Measurements from ENCODE around the gene PCDHGB1. TPM values are rescaled to one million over a fixed set of nuclear protein-coding genes. Genes with fewer than 3 reads are reported as not detected.
A peak's percentile ranks its signal among the peaks of the same experiment; 100 is the strongest.

Gene PCDHGB1
- total RNA-seq, 1 experiment from 2014 or later = 2.0 TPM

DNA sequence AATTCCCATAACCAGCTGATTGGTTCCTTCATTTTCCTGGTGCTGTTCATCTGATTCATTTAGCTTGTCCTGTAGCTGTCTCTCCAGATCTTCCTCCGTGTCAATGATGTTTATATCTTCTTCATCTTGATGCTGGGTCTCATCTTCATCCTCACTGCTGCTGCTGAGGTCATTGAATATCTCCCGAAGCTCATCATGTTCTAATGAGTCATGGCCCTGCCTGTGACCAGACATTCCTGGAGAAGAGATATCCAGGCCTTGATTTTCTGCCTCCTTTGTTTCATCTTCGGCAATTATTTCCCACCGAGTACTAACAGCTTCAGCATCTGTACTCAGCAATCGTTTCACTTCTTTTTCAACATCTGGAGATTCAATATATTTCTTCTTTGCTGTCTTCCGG lies 30.7 kb upstream of the PCDHGB1 start:
- no peak for ATAC-seq
- H3K4me3 ChIP-seq (ENCODE audit: low read depth in 2 of 2, low read length in 2 of 2) = peak overlapping the region; percentile 82 to 91; a peak in 3 of 4 replicates
- in situ Hi-C loops (cut with HindIII; ENCODE audit: low pct_unique_long_range_greater_than_20kb, low sequenced_read_pairs) = no loop called here
- CTCF ChIA-PET = interaction anchor here (1.4 kb wide), 1 partner anchor 11 kb away, joined by 7 read pairs; the partner anchor contains the start of gene PCDHGA1
- H3K9me3 ChIP-seq (ENCODE audit: control insufficient read depth, insufficient read depth, low read depth, low read length) = peaks cover 55% of the 10 kb centered on the region
- no peaks in the 10 kb centered on the region for H3K27me3 ChIP-seq (ENCODE audit: control insufficient read depth, insufficient read depth, low read length)
- no peaks in the 10 kb centered on the region for H3K4me1 ChIP-seq (ENCODE audit: control insufficient read depth, insufficient read depth, low read length)
- BruUV-seq (replicated peaks) = TSS peak; percentile 85
- intact Hi-C loops (cut with micrococcal nuclease; ENCODE audit: unreplicated experiment) = loop anchor here (10.0 kb wide), 1 partner anchor 54 kb away; no protein-coding TSS in a partner anchor
- no peak for DNase-seq (ENCODE audit: low read depth, low spot score)
- TF ChIP-seq TCF7L2 (IDR thresholded peaks at IDR 0.05; ENCODE audit: low read depth, low read length) (no peak), SIN3A (IDR thresholded peaks at IDR 0.05; ENCODE audit: borderline replicate concordance, insufficient read depth, low read depth, low read length) (no peak), REST (IDR thresholded peaks at IDR 0.05; ENCODE audit: insufficient read depth in 1 of 2, low read depth in 2 of 2, low read length in 1 of 2) (no peak), POLR2AphosphoS5 (IDR thresholded peaks at IDR 0.05; ENCODE audit: low read depth, low read length) (no peak), CTCF (IDR thresholded peaks at IDR 0.05) (no peak)
- POLR2A ChIA-PET = no interaction called here
- H3K36me3 ChIP-seq (ENCODE audit: control insufficient read depth, insufficient read depth, low read length) = peaks cover 2% of the 10 kb centered on the region
- no peak overlapping the region for H3K27ac ChIP-seq (ENCODE audit: low read length)

DNA sequence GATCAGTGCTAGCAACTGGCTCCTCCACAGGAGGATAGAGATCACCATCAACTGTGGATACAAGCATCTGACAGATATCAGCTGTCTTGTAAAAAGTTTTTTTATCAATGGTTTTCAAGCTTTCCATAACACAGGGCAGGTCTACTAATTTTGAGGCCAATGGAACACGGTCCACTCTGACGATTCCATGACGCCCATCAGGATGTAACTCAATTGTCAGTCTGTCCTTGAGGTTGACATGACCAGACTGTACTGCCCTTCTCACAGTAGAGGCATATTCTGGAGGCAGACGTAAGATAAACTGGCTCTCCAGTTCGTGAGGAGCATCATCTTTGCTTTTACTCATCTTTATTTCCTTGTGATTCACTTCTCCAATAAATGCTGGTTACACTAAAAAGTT lies 30.2 kb upstream of the PCDHGB1 start:
- ChIA-PET POLR2A (interaction anchor here (1.4 kb wide), 1 partner anchor 11 kb away, joined by 4 read pairs; the partner anchor contains the start of gene PCDHGA1), CTCF (interaction anchor here (0.8 to 1.4 kb wide), 3 partner anchors 11 to 93 kb away, joined by 3 to 7 read pairs (median 4); partner anchors contain the start of genes PCDHGA1, PCDHGA10 and PCDHGB1)
- ATAC-seq (no peak), DNase-seq (ENCODE audit: low read depth, low spot score) (no peak)
- in situ Hi-C loops (cut with HindIII; ENCODE audit: low pct_unique_long_range_greater_than_20kb, low sequenced_read_pairs) = no loop called here
- peaks cover 53% of the 10 kb centered on the region for H3K9me3 ChIP-seq (ENCODE audit: control insufficient read depth, insufficient read depth, low read depth, low read length)
- peak overlapping the region; percentile 82 to 91 for H3K4me3 ChIP-seq (ENCODE audit: low read depth in 2 of 2, low read length in 2 of 2)
- intact Hi-C loops (cut with micrococcal nuclease; ENCODE audit: unreplicated experiment) = loop anchor here (10.0 kb wide), 1 partner anchor 55 kb away; no protein-coding TSS in a partner anchor
- peaks cover 2% of the 10 kb centered on the region for H3K36me3 ChIP-seq (ENCODE audit: control insufficient read depth, insufficient read depth, low read length)
- H3K4me1 ChIP-seq (ENCODE audit: control insufficient read depth, insufficient read depth, low read length) = no peaks in the 10 kb centered on the region
- no TSS peak for BruUV-seq (replicated peaks)
- peak overlapping the region; percentile 96 for H3K27ac ChIP-seq (ENCODE audit: low read length)
- TF ChIP-seq REST (IDR thresholded peaks at IDR 0.05; ENCODE audit: insufficient read depth in 1 of 2, low read depth in 2 of 2, low read length in 1 of 2) (no peak), POLR2AphosphoS5 (IDR thresholded peaks at IDR 0.05; ENCODE audit: low read depth, low read length) (no peak), CTCF (IDR thresholded peaks at IDR 0.05) (no peak), TCF7L2 (IDR thresholded peaks at IDR 0.05; ENCODE audit: low read depth, low read length) (no peak), SIN3A (IDR thresholded peaks at IDR 0.05; ENCODE audit: borderline replicate concordance, insufficient read depth, low read depth, low read length) (no peak)
- no peaks in the 10 kb centered on the region for H3K27me3 ChIP-seq (ENCODE audit: control insufficient read depth, insufficient read depth, low read length)
